Activated CD4-positive, alpha-beta T cell treated with anti-CD3 and anti-CD28 coated beads, Interleukin-2, amount 10 ng/mL, durations not matched to agents 7 days and 5 days (primary cell): ENCODE data around the gene ARMH3. TPM values are rescaled to one million over a fixed set of nuclear protein-coding genes. Genes with fewer than 3 reads are reported as not detected.

Source experiments
- CTCF ChIA-PET: fragments of 350-600 bp; sonication (Branson Sonifier 250); formaldehyde crosslinking; loops from one replicate; lab custom pipeline; 2021; ENCODE audit warnings: antibody characterized with exemption; lab: Charles Lee
- POLR2A ChIA-PET: fragments of 350-600 bp; sonication (Branson Sonifier 250); formaldehyde crosslinking; loops from one replicate; lab custom pipeline; 2021; ENCODE audit warnings: antibody characterized with exemption; lab: Charles Lee
- DNase-seq: peaks from one replicate; pipeline ENCODE4 v3.0.0-alpha.2; 2020
- H3K27ac Mint-ChIP-seq: one replicate; pipeline ENCODE4 v1.8.0; 2021; ENCODE audit warnings: mild to moderate bottlenecking, moderate library complexity, mixed read lengths
- H3K27me3 Mint-ChIP-seq: one replicate; pipeline ENCODE4 v1.8.0; 2021; ENCODE audit warnings: mixed read lengths
- H3K36me3 Mint-ChIP-seq: one replicate; pipeline ENCODE4 v1.8.0; 2021; ENCODE audit warnings: low read depth, mixed read lengths
- H3K4me1 Mint-ChIP-seq: one replicate; pipeline ENCODE4 v1.8.0; 2021; ENCODE audit warnings: mixed read lengths
- H3K4me3 Mint-ChIP-seq: one replicate; pipeline ENCODE4 v1.8.0; 2021; ENCODE audit warnings: mild to moderate bottlenecking, moderate library complexity, mixed read lengths
- H3K9me3 Mint-ChIP-seq: one replicate; pipeline ENCODE4 v1.8.0; 2021; ENCODE audit warnings: mixed read lengths
- total RNA-seq, 2 experiments: library from RNA; stranded (reverse); gene quantifications; one replicate each; pipeline ENCODE4 v1.2.3, GENCODE V29; 2021

The ARMH3 gene
- total RNA-seq, 2 experiments from 2014 or later: 22.1 to 23.6 TPM

DNA sequence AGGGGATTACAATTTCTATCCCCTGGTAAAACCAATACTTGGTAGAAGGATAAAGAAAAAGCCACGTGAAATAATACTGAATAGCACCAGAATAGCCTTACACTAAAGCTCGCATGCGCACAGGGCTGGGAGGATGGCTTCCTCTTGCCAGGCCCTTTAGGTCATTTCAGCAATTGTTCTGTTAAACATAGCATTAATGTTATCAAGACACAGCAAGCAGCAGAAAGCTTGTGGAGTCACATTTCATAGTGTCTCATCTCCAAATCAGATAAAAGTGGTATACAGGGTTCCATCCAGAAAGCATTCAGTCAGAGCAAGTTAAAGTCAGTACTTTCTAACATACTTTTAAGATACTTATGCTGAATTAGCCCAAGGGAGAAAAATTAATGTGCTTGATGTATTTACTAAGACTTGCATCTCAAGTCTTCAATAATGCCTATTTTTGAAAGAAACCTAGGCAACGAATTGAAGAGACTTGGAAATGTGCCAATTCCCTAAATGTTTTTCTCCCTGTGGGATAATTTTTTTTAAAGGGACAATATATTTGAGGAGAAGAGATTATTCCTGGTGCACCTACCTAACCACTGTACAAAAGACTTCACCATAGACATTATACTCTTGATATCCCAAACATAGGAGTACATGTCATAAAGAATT, 258.4 kb downstream of the ARMH3 start:
- peaks cover 76% of the 10 kb centered on the region for H3K36me3 Mint-ChIP-seq
- no peak overlapping the region for H3K4me3 Mint-ChIP-seq

More for the DNA sequence above, 258.4 kb downstream of the ARMH3 start:
- CTCF ChIA-PET: no interaction called here
- H3K4me1 Mint-ChIP-seq: peaks cover 5% of the 10 kb centered on the region
- POLR2A ChIA-PET: no interaction called here
- H3K9me3 Mint-ChIP-seq: no peaks in the 10 kb centered on the region
- no peaks in the 10 kb centered on the region for H3K27me3 Mint-ChIP-seq
- no peak overlapping the region for H3K27ac Mint-ChIP-seq
- DNase-seq: no peak

Other genes starting within 250 kb of the ARMH3 start
- gene OGA, start 237.7 kb downstream of the ARMH3 start, total RNA-seq: 100 to 1,000 TPM; 135 to 145 TPM
- gene KCNIP2, start 212.4 kb downstream of the ARMH3 start, total RNA-seq: 1 to 10 TPM; 3.5 to 4.5 TPM
- gene HPS6, start 9.2 kb upstream of the ARMH3 start, total RNA-seq: 10 to 100 TPM; 18.3 to 25.3 TPM
- gene LDB1, start 64.2 kb upstream of the ARMH3 start, total RNA-seq: 100 to 1,000 TPM in 1 of 2 experiments, 10 to 100 TPM in 1; 96.2 to 105 TPM
- gene PPRC1, start 76.9 kb upstream of the ARMH3 start, total RNA-seq: 10 to 100 TPM; 47.7 to 49.4 TPM
- gene NOLC1, start 96.2 kb upstream of the ARMH3 start, total RNA-seq: 10 to 100 TPM; 80.5 to 81.3 TPM
- gene ELOVL3, start 170.1 kb upstream of the ARMH3 start, total RNA-seq: not detected
- not detected for gene PITX3, start 185.3 kb upstream of the ARMH3 start, total RNA-seq
- 10 to 100 TPM; 42.4 to 44.6 TPM for gene GBF1, start 189.4 kb upstream of the ARMH3 start, total RNA-seq